Measurements from ENCODE around the gene PAF1. TPM values are rescaled to one million over a fixed set of nuclear protein-coding genes. Genes with fewer than 3 reads are reported as not detected.

Gene PAF1
- total and polyA plus RNA-seq, 2 of the 13 experiments (the other 11 are each of a cell fraction or from before 2014, with no cell fraction given): 30.2 to 31.1 TPM

GRCh38 chr19:39406656-39407409, 15.9 kb upstream of the PAF1 start, which contains the start of gene ZFP36 (continued):
- TF ChIP-seq CEBPB (IDR thresholded peaks at IDR 0.05; ENCODE audit: borderline replicate concordance, low read depth, low read length) (no peak), LCORL (IDR thresholded peaks at IDR 0.05) (no peak), LCORL (CRISPR knock-in tag; IDR thresholded peaks at IDR 0.05) (0 out of 2 replicates have a peak, but pooled peaks have one; percentile 32), ZNF790 (CRISPR knock-in tag; IDR thresholded peaks at IDR 0.05; ENCODE audit: borderline replicate concordance) (no peak), DNMT1 (CRISPR knock-in tag; IDR thresholded peaks at IDR 0.05) (0 out of 2 replicates have a peak, but pooled peaks have one; percentile 59), FOXJ3 (CRISPR knock-in tag; IDR thresholded peaks at IDR 0.05; ENCODE audit: borderline replicate concordance) (no peak), ZNF124 (CRISPR knock-in tag; IDR thresholded peaks at IDR 0.05) (no peak), PRPF4 (IDR thresholded peaks at IDR 0.05; ENCODE audit: low read depth, low read length, poor library complexity, severe bottlenecking) (no peak), SKI (IDR thresholded peaks at IDR 0.05; ENCODE audit: partially characterized antibody) (no peak), ZFP36 (IDR thresholded peaks at IDR 0.05; ENCODE audit: borderline replicate concordance, low read depth, low read length, partially characterized antibody) (no peak), ZNF205 (CRISPR knock-in tag; IDR thresholded peaks at IDR 0.05) (no peak), DR1 (CRISPR knock-in tag; IDR thresholded peaks at IDR 0.05) (peak; percentile 93), MLX (CRISPR knock-in tag; IDR thresholded peaks at IDR 0.05) (peak; percentile 32; the same call in 1 of the 2 replicates), ZNF556 (CRISPR knock-in tag; IDR thresholded peaks at IDR 0.05; ENCODE audit: borderline replicate concordance) (peak; percentile 75; the same call in 1 of the 2 replicates), PHF21A (CRISPR knock-in tag; IDR thresholded peaks at IDR 0.05) (peak; percentile 54; the same call in 1 of the 2 replicates), FOXO1 (CRISPR knock-in tag; IDR thresholded peaks at IDR 0.05) (peak; percentile 51), SRSF1 (optimal IDR thresholded peaks at IDR 0.05; ENCODE audit: low read depth, low read length) (no peak), RBM39 (IDR thresholded peaks at IDR 0.05; ENCODE audit: low read depth, low read length, poor library complexity, severe bottlenecking) (peak; percentile 68), RCOR2 (CRISPR knock-in tag; IDR thresholded peaks at IDR 0.05) (no peak), THRA (CRISPR knock-in tag; IDR thresholded peaks at IDR 0.05; ENCODE audit: borderline replicate concordance) (no peak), ZBTB20 (CRISPR knock-in tag; IDR thresholded peaks at IDR 0.05; ENCODE audit: borderline replicate concordance, low read depth) (no peak; the same call in 1 of the 2 replicates), SIN3B (IDR thresholded peaks at IDR 0.05; ENCODE audit: low read length) (0 out of 2 replicates have a peak, but pooled peaks have one; percentile 53), KDM2A (CRISPR knock-in tag; IDR thresholded peaks at IDR 0.05; ENCODE audit: borderline replicate concordance, low read depth) (peak; percentile 7; the same call in 1 of the 2 replicates), SP5 (CRISPR knock-in tag; IDR thresholded peaks at IDR 0.05; ENCODE audit: borderline replicate concordance, low read depth) (peak; percentile 6; the same call in 1 of the 2 replicates), ZNF17 (CRISPR knock-in tag; IDR thresholded peaks at IDR 0.05) (0 out of 2 replicates have a peak, but pooled peaks have one; percentile 51), POLR2AphosphoS2 (IDR thresholded peaks at IDR 0.05; ENCODE audit: low read depth, low read length) (peak; percentile 73; the same call in 1 of the 2 replicates), POLR2AphosphoS5 (IDR thresholded peaks at IDR 0.05; ENCODE audit: low read depth, low read length) (peak; percentile 99), NFIC (IDR thresholded peaks at IDR 0.05; ENCODE audit: low read length) (peak; percentile 18; the same call in 1 of the 2 replicates)
- TF ChIP-seq, protein P1, sequence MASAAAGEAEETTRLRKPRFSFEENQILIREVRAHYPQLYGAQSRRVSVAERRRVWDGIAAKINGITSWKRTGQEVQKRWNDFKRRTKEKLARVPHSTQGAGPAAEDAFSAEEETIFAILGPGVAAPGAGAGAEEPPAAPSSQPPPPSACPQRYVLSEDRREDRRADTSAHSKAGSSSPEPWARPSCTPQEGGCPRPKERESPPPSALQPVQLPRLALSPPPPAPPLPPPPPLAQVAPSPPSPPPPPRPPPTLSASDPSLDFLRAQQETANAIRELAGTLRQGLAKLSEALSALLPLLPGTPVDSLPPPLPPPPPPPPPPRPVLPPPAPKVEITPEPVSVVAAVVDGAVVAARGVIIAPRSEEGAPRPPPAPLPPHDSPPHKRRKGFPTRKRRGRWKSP (CRISPR knock-in tag; IDR thresholded peaks at IDR 0.05): peak; percentile 81

All from HepG2 (cell line).